OCI-LY1 (cell line): ENCODE measurements around the gene SLIT3.

Source experiments
- H2AFZ ChIP-seq: fragments of 200-600 bp; sonication (generic), shearing (Covaris generic); 2 replicates; pipeline ENCODE4 v1.6.0; 2014; ENCODE audit warnings: antibody characterized with exemption, mild to moderate bottlenecking, low read length
- H3F3A ChIP-seq: fragments of 200-600 bp; sonication (generic), shearing (Covaris generic); 2 replicates; pipeline ENCODE4 v1.6.0; 2014; ENCODE audit warnings: mild to moderate bottlenecking, antibody characterized with exemption, low read length, moderate library complexity; ENCODE audit not compliant: insufficient read depth
- H3K27ac ChIP-seq: fragments of 200-600 bp; sonication (generic); 2 replicates; pipeline ENCODE4 v1.5.1; 2014; ENCODE audit warnings: low read length, mixed run types, mild to moderate bottlenecking, low read depth; ENCODE audit not compliant: poor library complexity, severe bottlenecking
- H3K27me3 ChIP-seq: fragments of 200-600 bp; sonication (generic); 2 replicates; pipeline ENCODE4 v1.6.0; 2014; ENCODE audit warnings: antibody characterized with exemption, mild to moderate bottlenecking, low read length, moderate library complexity; ENCODE audit not compliant: insufficient read depth
- H3K36me3 ChIP-seq: fragments of 200-600 bp; sonication (generic); 2 replicates; pipeline ENCODE4 v1.6.1; 2014; ENCODE audit warnings: mild to moderate bottlenecking, antibody characterized with exemption, low read length, moderate library complexity, mixed read lengths; ENCODE audit not compliant: insufficient read depth
- H3K4me1 ChIP-seq: fragments of 200-600 bp; sonication (generic); 2 replicates; pipeline ENCODE4 v1.5.1; 2014; ENCODE audit warnings: mild to moderate bottlenecking, low read length, moderate library complexity; ENCODE audit not compliant: insufficient read depth, severe bottlenecking
- H3K4me2 ChIP-seq: fragments of 200-600 bp; sonication (generic), shearing (Covaris generic); 2 replicates; pipeline ENCODE4 v1.6.1; 2014; ENCODE audit warnings: low read length
- H3K4me3 ChIP-seq: fragments of 200-600 bp; sonication (generic); 2 replicates; pipeline ENCODE4 v1.5.1; 2014; ENCODE audit warnings: low read length, low read depth, mild to moderate bottlenecking, mixed read lengths; ENCODE audit not compliant: poor library complexity, severe bottlenecking
- H3K79me2 ChIP-seq: fragments of 200-600 bp; shearing (Covaris generic); 2 replicates; pipeline ENCODE4 v1.6.1; 2016; ENCODE audit warnings: mixed run types, low read length, mixed read lengths; ENCODE audit not compliant: insufficient read depth
- H3K9ac ChIP-seq: fragments of 200-600 bp; sonication (generic), shearing (Covaris generic); 2 replicates; pipeline ENCODE4 v1.6.1; 2014; ENCODE audit warnings: mild to moderate bottlenecking, low read length, mixed read lengths
- H3K9me2 ChIP-seq: fragments of 200-600 bp; sonication (generic), shearing (Covaris generic); 2 replicates; pipeline ENCODE4 v1.6.1; 2014; ENCODE audit warnings: low read depth, mild to moderate bottlenecking, low read length, mixed read lengths
- H3K9me3 ChIP-seq: fragments of 200-600 bp; shearing (Covaris generic); 2 replicates; pipeline ENCODE4 v1.6.1; 2014; ENCODE audit warnings: low read length, mixed read lengths
- H4K20me1 ChIP-seq: fragments of 200-600 bp; sonication (generic), shearing (Covaris generic); 2 replicates; pipeline ENCODE4 v1.6.0; 2016; ENCODE audit warnings: mild to moderate bottlenecking, low read length; ENCODE audit not compliant: insufficient read depth
- EZH2 ChIP-seq: fragments of 200-600 bp; sonication (generic), shearing (Covaris generic); IDR thresholded peaks from 2 replicates; pipeline ENCODE4 v1.8.0; 2017; ENCODE audit warnings: borderline replicate concordance, mixed run types, mild to moderate bottlenecking, antibody characterized with exemption, low read length, moderate library complexity, mixed read lengths
- TF ChIP-seq, protein P1 (sequence below): fragments of 200-600 bp; sonication (generic), shearing (Covaris generic); IDR thresholded peaks from 2 replicates; pipeline ENCODE4 v1.5.1; 2017; ENCODE audit warnings: mild to moderate bottlenecking, antibody characterized with exemption, low read length, moderate library complexity, mixed read lengths

SLIT3 gene

DNA sequence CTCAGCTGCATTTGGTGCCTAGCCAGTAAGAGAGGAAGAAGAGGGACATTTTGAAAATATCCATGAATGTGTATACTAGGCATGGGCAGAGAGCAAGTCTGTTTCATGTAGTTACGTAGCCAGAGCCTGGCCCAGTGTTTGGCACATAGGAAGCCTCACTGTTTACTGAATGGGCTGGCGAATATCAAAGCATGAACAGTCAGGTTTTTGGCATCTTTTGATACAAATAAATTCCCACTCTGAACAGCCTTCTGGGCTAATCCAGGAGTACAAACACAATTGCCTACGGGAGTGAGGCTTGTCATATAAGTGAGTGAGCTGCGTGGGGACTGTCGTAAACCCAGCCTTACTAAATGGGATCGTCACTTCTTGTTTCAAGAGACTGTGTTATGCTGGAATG, 468.6 kb downstream of the SLIT3 start:
- Histone ChIP-seq H3K9me2 (no peaks in the 10 kb centered on the region), H3K4me2 (no peak overlapping the region), H3K27ac (no peak overlapping the region), H3K79me2 (no peaks in the 10 kb centered on the region), H2AFZ (no peak overlapping the region), H3K4me1 (no peaks in the 10 kb centered on the region), H4K20me1 (no peaks in the 10 kb centered on the region), H3K9ac (no peak overlapping the region), H3K4me3 (no peak overlapping the region), H3K36me3 (no peaks in the 10 kb centered on the region), H3K9me3 (no peaks in the 10 kb centered on the region), H3K27me3 (no peaks in the 10 kb centered on the region), H3F3A (no peaks in the 10 kb centered on the region)
- TF ChIP-seq, protein P1, sequence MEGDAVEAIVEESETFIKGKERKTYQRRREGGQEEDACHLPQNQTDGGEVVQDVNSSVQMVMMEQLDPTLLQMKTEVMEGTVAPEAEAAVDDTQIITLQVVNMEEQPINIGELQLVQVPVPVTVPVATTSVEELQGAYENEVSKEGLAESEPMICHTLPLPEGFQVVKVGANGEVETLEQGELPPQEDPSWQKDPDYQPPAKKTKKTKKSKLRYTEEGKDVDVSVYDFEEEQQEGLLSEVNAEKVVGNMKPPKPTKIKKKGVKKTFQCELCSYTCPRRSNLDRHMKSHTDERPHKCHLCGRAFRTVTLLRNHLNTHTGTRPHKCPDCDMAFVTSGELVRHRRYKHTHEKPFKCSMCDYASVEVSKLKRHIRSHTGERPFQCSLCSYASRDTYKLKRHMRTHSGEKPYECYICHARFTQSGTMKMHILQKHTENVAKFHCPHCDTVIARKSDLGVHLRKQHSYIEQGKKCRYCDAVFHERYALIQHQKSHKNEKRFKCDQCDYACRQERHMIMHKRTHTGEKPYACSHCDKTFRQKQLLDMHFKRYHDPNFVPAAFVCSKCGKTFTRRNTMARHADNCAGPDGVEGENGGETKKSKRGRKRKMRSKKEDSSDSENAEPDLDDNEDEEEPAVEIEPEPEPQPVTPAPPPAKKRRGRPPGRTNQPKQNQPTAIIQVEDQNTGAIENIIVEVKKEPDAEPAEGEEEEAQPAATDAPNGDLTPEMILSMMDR = no peak
- no peak for TF ChIP-seq EZH2

- no peak overlapping the region for H2AFZ ChIP-seq
- no peaks in the 10 kb centered on the region for H3K27me3 ChIP-seq
- H3K4me1 ChIP-seq = no peaks in the 10 kb centered on the region
Observed at GRCh38 chr5:168831383-168831782, 469.6 kb downstream of the SLIT3 start.

GRCh38 chr5:168830833-168831232, 470.1 kb downstream of the SLIT3 start:
- no peaks in the 10 kb centered on the region for H3K9me3 ChIP-seq
- no peak overlapping the region for H3K9ac ChIP-seq
- no peaks in the 10 kb centered on the region for H3K4me1 ChIP-seq
- no peaks in the 10 kb centered on the region for H3K27me3 ChIP-seq
- H3K9me2 ChIP-seq = no peaks in the 10 kb centered on the region
- H4K20me1 ChIP-seq = no peaks in the 10 kb centered on the region
- no peak overlapping the region for H3K4me3 ChIP-seq
- no peak overlapping the region for H3K27ac ChIP-seq
- no peaks in the 10 kb centered on the region for H3K79me2 ChIP-seq
- TF ChIP-seq, protein P1 = no peak
- TF ChIP-seq EZH2 = no peak
- H3K4me2 ChIP-seq = no peak overlapping the region
- no peaks in the 10 kb centered on the region for H3F3A ChIP-seq
- H2AFZ ChIP-seq = no peak overlapping the region
- H3K36me3 ChIP-seq = no peaks in the 10 kb centered on the region

More at GRCh38 chr5:168831383-168831782, 469.6 kb downstream of the SLIT3 start:
- Histone ChIP-seq H3K9me2 (no peaks in the 10 kb centered on the region), H3K27ac (no peak overlapping the region), H3K4me2 (no peak overlapping the region), H3K79me2 (no peaks in the 10 kb centered on the region), H3K9me3 (no peaks in the 10 kb centered on the region), H3K9ac (no peak overlapping the region), H3F3A (no peaks in the 10 kb centered on the region), H4K20me1 (no peaks in the 10 kb centered on the region), H3K4me3 (no peak overlapping the region), H3K36me3 (no peaks in the 10 kb centered on the region)
- TF ChIP-seq, protein P1 = no peak
- no peak for TF ChIP-seq EZH2
